GM20000 (cell line): ENCODE results near the gene CENPQ.

Experiments used
- DNase-seq: peaks from one replicate; pipeline ENCODE4 v3.0.0; 2012; ENCODE audit warnings: low spot score
- TF ChIP-seq, protein P1 (sequence below): IDR thresholded peaks from 2 replicates; pipeline ENCODE4 v1.5.1; 2012; ENCODE audit warnings: mild to moderate bottlenecking, control low read depth; ENCODE audit errors: extremely low read depth, missing control alignments

The CENPQ gene

DNA sequence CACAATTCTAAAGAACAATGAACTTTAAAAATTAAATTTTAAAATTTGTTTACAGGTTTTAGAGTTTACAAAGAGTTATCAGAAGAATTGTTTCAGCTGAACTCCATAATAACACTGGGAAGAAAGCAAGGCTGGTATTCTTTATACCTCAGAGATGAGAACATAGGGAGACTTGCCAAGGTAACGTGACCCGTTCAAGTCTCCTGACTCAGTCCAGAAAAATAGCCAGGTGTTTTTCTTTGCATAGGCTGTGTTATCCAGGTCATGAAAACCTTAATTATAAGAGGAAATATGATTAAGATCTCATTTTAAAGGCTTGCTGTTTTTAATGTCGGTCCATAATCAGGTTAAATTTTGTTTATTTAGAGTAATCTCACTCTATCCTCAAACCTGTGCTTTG, 78.8 kb downstream of the CENPQ start:
- TF ChIP-seq, protein P1, sequence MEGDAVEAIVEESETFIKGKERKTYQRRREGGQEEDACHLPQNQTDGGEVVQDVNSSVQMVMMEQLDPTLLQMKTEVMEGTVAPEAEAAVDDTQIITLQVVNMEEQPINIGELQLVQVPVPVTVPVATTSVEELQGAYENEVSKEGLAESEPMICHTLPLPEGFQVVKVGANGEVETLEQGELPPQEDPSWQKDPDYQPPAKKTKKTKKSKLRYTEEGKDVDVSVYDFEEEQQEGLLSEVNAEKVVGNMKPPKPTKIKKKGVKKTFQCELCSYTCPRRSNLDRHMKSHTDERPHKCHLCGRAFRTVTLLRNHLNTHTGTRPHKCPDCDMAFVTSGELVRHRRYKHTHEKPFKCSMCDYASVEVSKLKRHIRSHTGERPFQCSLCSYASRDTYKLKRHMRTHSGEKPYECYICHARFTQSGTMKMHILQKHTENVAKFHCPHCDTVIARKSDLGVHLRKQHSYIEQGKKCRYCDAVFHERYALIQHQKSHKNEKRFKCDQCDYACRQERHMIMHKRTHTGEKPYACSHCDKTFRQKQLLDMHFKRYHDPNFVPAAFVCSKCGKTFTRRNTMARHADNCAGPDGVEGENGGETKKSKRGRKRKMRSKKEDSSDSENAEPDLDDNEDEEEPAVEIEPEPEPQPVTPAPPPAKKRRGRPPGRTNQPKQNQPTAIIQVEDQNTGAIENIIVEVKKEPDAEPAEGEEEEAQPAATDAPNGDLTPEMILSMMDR = no peak
- no peak for DNase-seq
